GM12878 (cell line): Measurements from ENCODE around the gene GCLM. TPM values are rescaled to one million over a fixed set of nuclear protein-coding genes. Genes with fewer than 3 reads are reported as not detected.

ENCODE experiments used
- ATAC-seq: fragments of 200-7000 bp; cut with Tn5 transposase; 3 replicates; pipeline ENCODE4 v1.9.1; 2020; ENCODE audit warnings: mild to moderate bottlenecking, moderate library complexity
- BruUV-seq: library from RNA; stranded (reverse); fragments of 400-500 nt; replicated peaks from 2 replicates; lab custom pipeline; 2021; lab: Mats Ljungman, UMichigan
- CTCF ChIA-PET: fragments of 300-600 bp; sonication (Branson Sonifier 250); formaldehyde crosslinking; extraction: SDS; loops from one replicate; lab custom pipeline; 2021; ENCODE audit warnings: inconsistent platforms; lab: Yijun Ruan, JAX
- POLR2A ChIA-PET: fragments of 350-600 bp; formaldehyde crosslinking; extraction: SDS; loops from one replicate; lab custom pipeline; 2021; ENCODE audit warnings: inconsistent platforms; lab: Charles Lee
- RAD21 ChIA-PET: fragments of 300-600 bp; sonication (Branson Sonifier 250); formaldehyde crosslinking; loops from one replicate; lab custom pipeline; 2023; ENCODE audit warnings: antibody characterized with exemption; ENCODE audit not compliant: unreplicated experiment; lab: Charles Lee
- SMC1A ChIA-PET: fragments of 300-600 bp; sonication (Branson Sonifier 250); formaldehyde crosslinking; loops from one replicate; lab custom pipeline; 2023; ENCODE audit not compliant: unreplicated experiment, uncharacterized antibody; lab: Charles Lee
- DNase-seq: peaks from one replicate; pipeline ENCODE4 v3.0.0-alpha.2; 2011; ENCODE audit warnings: low read depth, low spot score
- FAIRE-seq: peaks from 3 replicates; lab custom pipeline; 2011; peaks lifted over from hg19 to GRCh38; lab: Jason Lieb, UNC
- H2AFZ ChIP-seq: 2 replicates; pipeline ENCODE4 v1.6.0; 2011; ENCODE audit warnings: low read depth, low read length, control low read depth; ENCODE audit not compliant: control insufficient read depth
- H3K27ac ChIP-seq: 2 replicates; pipeline ENCODE4 v1.5.1; 2011; ENCODE audit warnings: control low read depth; ENCODE audit not compliant: control insufficient read depth, insufficient read depth
- H3K27me3 ChIP-seq, 2 experiments: replicated peaks in 1 of 2; 2 replicates each; pipeline versions ENCODE4 v1.6.0 to v1.6.1; 2011; ENCODE audit warnings: low read length in 1 of 2; ENCODE audit not compliant: control insufficient read depth in 2 of 2, insufficient read depth in 2 of 2
- H3K36me3 ChIP-seq, 2 experiments: 2 replicates each; pipeline ENCODE4 v1.5.1; 2011; ENCODE audit warnings: low read length in 1 of 2; ENCODE audit not compliant: control insufficient read depth in 2 of 2, insufficient read depth in 2 of 2
- H3K4me1 ChIP-seq: 2 replicates; pipeline ENCODE4 v1.6.1; 2011; ENCODE audit warnings: mild to moderate bottlenecking, low read length, moderate library complexity, mixed read lengths; ENCODE audit not compliant: control insufficient read depth, insufficient read depth
- H3K4me2 ChIP-seq: 2 replicates; pipeline ENCODE4 v1.6.0; 2011; ENCODE audit warnings: control low read depth; ENCODE audit not compliant: control insufficient read depth, insufficient read depth
- H3K4me3 ChIP-seq: fragments of 200-600 bp; sonication (generic); 2 replicates; pipeline ENCODE4 v1.5.1; 2016
- H3K79me2 ChIP-seq: 2 replicates; pipeline ENCODE4 v1.6.0; 2011; ENCODE audit warnings: low read length; ENCODE audit not compliant: control insufficient read depth, insufficient read depth
- H3K9ac ChIP-seq: 2 replicates; pipeline ENCODE4 v1.8.0; 2011; ENCODE audit warnings: low read length, control low read depth, mixed read lengths; ENCODE audit not compliant: control insufficient read depth, insufficient read depth
- H3K9me3 ChIP-seq: replicated peaks from 3 replicates; pipeline ENCODE4 v1.5.1; 2011; ENCODE audit warnings: mild to moderate bottlenecking, low read length; ENCODE audit not compliant: control insufficient read depth, insufficient read depth
- H4K20me1 ChIP-seq: 2 replicates; pipeline ENCODE4 v1.6.0; 2011; ENCODE audit not compliant: control insufficient read depth, insufficient read depth
- CREB1 ChIP-seq: IDR thresholded peaks from 2 replicates; pipeline ENCODE4 v1.6.1; 2012; ENCODE audit warnings: low read depth, mild to moderate bottlenecking, inconsistent platforms
- E2F4 ChIP-seq: IDR thresholded peaks from 2 replicates; pipeline ENCODE4 v1.6.1; 2012; ENCODE audit warnings: low read depth, low read length, improper control_type of control experiment
- HDAC2 ChIP-seq: fragments of 200-600 bp; sonication (generic); IDR thresholded peaks from 2 replicates; pipeline ENCODE4 v1.6.1; 2017
- MYB ChIP-seq: fragments of 150-350 bp; IDR thresholded peaks from 2 replicates; pipeline ENCODE4 v1.6.1; 2014; ENCODE audit warnings: mild to moderate bottlenecking, low read depth, low read length, borderline replicate concordance
- NFXL1 ChIP-seq: fragments of 450-650 bp; IDR thresholded peaks from 2 replicates; pipeline ENCODE4 v1.6.1; 2017; ENCODE audit warnings: antibody characterized with exemption, mild to moderate bottlenecking, borderline replicate concordance
- PRDM15 ChIP-seq: fragments of 450-650 bp; formaldehyde crosslinking; IDR thresholded peaks from 2 replicates; pipeline ENCODE4 v1.4.0; 2020; ENCODE audit warnings: mild to moderate bottlenecking, moderate library complexity
- SMC3 ChIP-seq: IDR thresholded peaks from 2 replicates; pipeline ENCODE4 v1.6.1; 2011; ENCODE audit warnings: low read length, improper control_type of control experiment, borderline replicate concordance
- SPI1 ChIP-seq: IDR thresholded peaks from 2 replicates; pipeline ENCODE4 v1.6.1; 2011; ENCODE audit warnings: low read depth, mild to moderate bottlenecking, low read length, moderate library complexity, borderline replicate concordance; ENCODE audit not compliant: insufficient read depth
- ZBED1 ChIP-seq: IDR thresholded peaks from 2 replicates; pipeline ENCODE4 v1.6.1; 2016; ENCODE audit warnings: borderline replicate concordance
- ZNF274 ChIP-seq: IDR thresholded peaks from one replicate; pipeline ENCODE4 v1.8.0; 2011; ENCODE audit not compliant: insufficient read length, insufficient read depth
- WGBS: methylation state at CpG from one replicate; pipeline ENCODE4 v1.1.6; 2016; ENCODE audit warnings: low lambda C conversion rate; ENCODE audit not compliant: insufficient replicate concordance, insufficient coverage; ENCODE audit errors: missing lambda C conversion rate; 5-methylcytosine and 5-hydroxymethylcytosine counted together
- in situ Hi-C: fragments of 300-500 bp; cut with MboI; formaldehyde crosslinking; loops from 9 replicates; pipeline ENCODE4 v1.14.3; 2018; ENCODE audit warnings: mixed read lengths
- intact Hi-C: fragments of 100-400 bp; cut with micrococcal nuclease; formaldehyde crosslinking; loops from one replicate; pipeline ENCODE4 v1.14.2; 2022; ENCODE audit not compliant: unreplicated experiment
- polyA plus RNA-seq, 11 experiments: library from polyadenylated mRNA; depleted of rRNA in 4 of 11; unstranded in 6 of 11; stranded (reverse) in 5 of 11; fragments of >200 nt; fragmentation: Nextera tagmentation in 4 of 11; fragmentation: Illumina TruSeq in 1 of 11; extraction: Ambion mirVana in 4 of 11; extraction: Trizol in 1 of 11; gene quantifications; 1 replicate in 1 of 11; 2 replicates in 10 of 11; pipeline versions ENCODE4 v1.2.1 to v1.2.3, GENCODE V29; 2011 to 2016; ENCODE audit warnings: inconsistent platforms in 2 of 11, missing spikeins in 2 of 11, low read depth in 1 of 11
- total RNA-seq, 4 experiments: library from RNA; depleted of rRNA in 3 of 4; stranded (reverse); fragments of >200 nt in 3 of 4; fragmentation: Illumina TruSeq in 1 of 4; extraction: Trizol in 1 of 4; gene quantifications; 2 replicates each; pipeline versions ENCODE4 v1.2.1 to v1.2.3, GENCODE V29; 2013 to 2021
- TF ChIP-seq, protein P1 (sequence below): IDR thresholded peaks from 2 replicates; pipeline ENCODE4 v1.6.1; 2011; ENCODE audit warnings: low read depth, mild to moderate bottlenecking, low read length, moderate library complexity, borderline replicate concordance; ENCODE audit errors: extremely low read depth
- TF ChIP-seq, protein P2 (sequence below): fragments of 450-650 bp; IDR thresholded peaks from 2 replicates; pipeline ENCODE4 v1.6.1; 2017; ENCODE audit warnings: mild to moderate bottlenecking, moderate library complexity
- TF ChIP-seq, protein P3 (sequence below): IDR thresholded peaks from 2 replicates; pipeline ENCODE4 v1.6.1; 2011; ENCODE audit warnings: borderline replicate concordance, low read depth, mild to moderate bottlenecking, moderate library complexity, low read length; ENCODE audit not compliant: insufficient read depth, poor library complexity, severe bottlenecking

Gene GCLM
- total and polyA plus RNA-seq, 10 of the 15 experiments (the other 5 are each of a cell fraction or from before 2014, with no cell fraction given) = 2.6 to 17.3 (median 6.9) TPM

- BruUV-seq = no TSS peak
- CTCF ChIA-PET = interaction anchor here (1.1 to 5.0 kb wide), 6 partner anchors 14 to 547 kb away, joined by 3 to 28 read pairs (median 4); no protein-coding TSS in a partner anchor
- in situ Hi-C loops = no loop called here
- Histone ChIP-seq H3K9ac (no peak overlapping the region), H3K27ac (no peak overlapping the region), H3K4me1 (no peaks in the 10 kb centered on the region), H2AFZ (no peak overlapping the region), H3K79me2 (no peaks in the 10 kb centered on the region), H3K9me3 (no peaks in the 10 kb centered on the region; the same call in 1 of the 3 replicates), H3K36me3 (no peaks in the 10 kb centered on the region), H3K4me3 (no peak overlapping the region), H3K27me3 (no peaks in the 10 kb centered on the region), H3K4me2 (no peak overlapping the region), H4K20me1 (no peaks in the 10 kb centered on the region)
- WGBS = no CpG with 5 or more reads among the region's 1 CpG
- intact Hi-C loops = no loop called here
- POLR2A ChIA-PET = no interaction called here
- TF ChIP-seq CREB1 (no peak), SPI1 (no peak), E2F4 (no peak), PRDM15 (CRISPR knock-in tag) (no peak), HDAC2 (no peak), ZNF274 (no peak), ZBED1 (no peak), SMC3 (no peak), MYB (no peak), NFXL1 (no peak)
- TF ChIP-seq, protein P1, sequence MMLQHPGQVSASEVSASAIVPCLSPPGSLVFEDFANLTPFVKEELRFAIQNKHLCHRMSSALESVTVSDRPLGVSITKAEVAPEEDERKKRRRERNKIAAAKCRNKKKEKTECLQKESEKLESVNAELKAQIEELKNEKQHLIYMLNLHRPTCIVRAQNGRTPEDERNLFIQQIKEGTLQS = no peak
- TF ChIP-seq, protein P2, sequence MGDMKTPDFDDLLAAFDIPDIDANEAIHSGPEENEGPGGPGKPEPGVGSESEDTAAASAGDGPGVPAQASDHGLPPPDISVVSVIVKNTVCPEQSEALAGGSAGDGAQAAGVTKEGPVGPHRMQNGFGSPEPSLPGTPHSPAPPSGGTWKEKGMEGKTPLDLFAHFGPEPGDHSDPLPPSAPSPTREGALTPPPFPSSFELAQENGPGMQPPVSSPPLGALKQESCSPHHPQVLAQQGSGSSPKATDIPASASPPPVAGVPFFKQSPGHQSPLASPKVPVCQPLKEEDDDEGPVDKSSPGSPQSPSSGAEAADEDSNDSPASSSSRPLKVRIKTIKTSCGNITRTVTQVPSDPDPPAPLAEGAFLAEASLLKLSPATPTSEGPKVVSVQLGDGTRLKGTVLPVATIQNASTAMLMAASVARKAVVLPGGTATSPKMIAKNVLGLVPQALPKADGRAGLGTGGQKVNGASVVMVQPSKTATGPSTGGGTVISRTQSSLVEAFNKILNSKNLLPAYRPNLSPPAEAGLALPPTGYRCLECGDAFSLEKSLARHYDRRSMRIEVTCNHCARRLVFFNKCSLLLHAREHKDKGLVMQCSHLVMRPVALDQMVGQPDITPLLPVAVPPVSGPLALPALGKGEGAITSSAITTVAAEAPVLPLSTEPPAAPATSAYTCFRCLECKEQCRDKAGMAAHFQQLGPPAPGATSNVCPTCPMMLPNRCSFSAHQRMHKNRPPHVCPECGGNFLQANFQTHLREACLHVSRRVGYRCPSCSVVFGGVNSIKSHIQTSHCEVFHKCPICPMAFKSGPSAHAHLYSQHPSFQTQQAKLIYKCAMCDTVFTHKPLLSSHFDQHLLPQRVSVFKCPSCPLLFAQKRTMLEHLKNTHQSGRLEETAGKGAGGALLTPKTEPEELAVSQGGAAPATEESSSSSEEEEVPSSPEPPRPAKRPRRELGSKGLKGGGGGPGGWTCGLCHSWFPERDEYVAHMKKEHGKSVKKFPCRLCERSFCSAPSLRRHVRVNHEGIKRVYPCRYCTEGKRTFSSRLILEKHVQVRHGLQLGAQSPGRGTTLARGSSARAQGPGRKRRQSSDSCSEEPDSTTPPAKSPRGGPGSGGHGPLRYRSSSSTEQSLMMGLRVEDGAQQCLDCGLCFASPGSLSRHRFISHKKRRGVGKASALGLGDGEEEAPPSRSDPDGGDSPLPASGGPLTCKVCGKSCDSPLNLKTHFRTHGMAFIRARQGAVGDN = no peak
- TF ChIP-seq, protein P3, sequence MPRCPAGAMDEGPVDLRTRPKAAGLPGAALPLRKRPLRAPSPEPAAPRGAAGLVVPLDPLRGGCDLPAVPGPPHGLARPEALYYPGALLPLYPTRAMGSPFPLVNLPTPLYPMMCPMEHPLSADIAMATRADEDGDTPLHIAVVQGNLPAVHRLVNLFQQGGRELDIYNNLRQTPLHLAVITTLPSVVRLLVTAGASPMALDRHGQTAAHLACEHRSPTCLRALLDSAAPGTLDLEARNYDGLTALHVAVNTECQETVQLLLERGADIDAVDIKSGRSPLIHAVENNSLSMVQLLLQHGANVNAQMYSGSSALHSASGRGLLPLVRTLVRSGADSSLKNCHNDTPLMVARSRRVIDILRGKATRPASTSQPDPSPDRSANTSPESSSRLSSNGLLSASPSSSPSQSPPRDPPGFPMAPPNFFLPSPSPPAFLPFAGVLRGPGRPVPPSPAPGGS = no peak
- RAD21 ChIA-PET = interaction anchor here (0.8 to 1.5 kb wide), 2 partner anchors 290 to 547 kb away, joined by 3 to 4 read pairs; no protein-coding TSS in a partner anchor
- ATAC-seq (no peak), DNase-seq (no peak), FAIRE-seq (no peak)
- SMC1A ChIA-PET = interaction anchor here (2.5 to 4.7 kb wide), 2 partner anchors 222 to 415 kb away, joined by 7 to 26 read pairs; no protein-coding TSS in a partner anchor
These were observed 57.4 kb downstream of the GCLM start for GRCh38 chr1:93851878-93852277.
